Esophagus mucosa (tissue), 1 donor: Measurements from ENCODE around the gene ZFAND3. TPM values are rescaled to one million over a fixed set of nuclear protein-coding genes. Genes with fewer than 3 reads are reported as not detected.
A peak's percentile ranks its signal among the peaks of the same experiment; 100 is the strongest.

ENCODE experiments used
- ATAC-seq: fragments of 200-7000 bp; cut with Tn5 transposase; one replicate; pipeline ENCODE4 v1.9.1; 2020
- total RNA-seq: library from RNA; stranded (reverse); gene quantifications from one replicate; pipeline ENCODE4 v1.2.4, GENCODE V29; 2023
- donor health status: DM: yes; HTN: yes; CAD: no.

The ZFAND3 gene
- total RNA-seq, 1 donor from 2014 or later, result 42.6 TPM

- ATAC-seq, result no peak
These were observed 235.1 kb downstream of the ZFAND3 start for GRCh38 chr6:38054527-38055202.

- ATAC-seq, result no peak
These were observed 235.7 kb downstream of the ZFAND3 start for GRCh38 chr6:38055203-38055589.

- ATAC-seq, result no peak
These were observed 236.8 kb downstream of the ZFAND3 start for GRCh38 chr6:38056361-38056760.

GRCh38 chr6:38057994-38058393 is 238.5 kb downstream of the ZFAND3 start:
- ATAC-seq, result peak; percentile 98

DNA sequence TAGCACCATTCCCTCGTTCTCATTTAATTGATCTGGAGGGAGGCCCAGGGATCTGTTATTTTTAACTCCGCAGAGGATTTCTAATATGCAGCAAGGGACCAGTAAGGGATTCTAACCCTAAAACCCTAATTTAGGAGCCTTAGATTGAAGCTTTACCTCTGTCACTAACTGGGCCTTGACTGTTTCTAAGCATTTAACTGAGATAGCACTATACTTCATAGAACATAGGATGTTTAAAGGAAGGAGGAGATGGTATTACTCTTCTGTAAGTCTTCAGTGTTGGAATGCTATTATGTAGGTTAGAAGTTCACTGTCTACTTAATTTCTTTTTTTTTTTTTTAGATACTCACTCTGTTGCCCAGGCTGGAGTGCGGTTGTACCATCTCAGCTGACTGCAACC is 242.5 kb downstream of the ZFAND3 start:
- no peak for ATAC-seq

- ATAC-seq, result no peak
These were observed 244.4 kb downstream of the ZFAND3 start for GRCh38 chr6:38063973-38064372.

GRCh38 chr6:38064431-38064830 is 244.9 kb downstream of the ZFAND3 start:
- ATAC-seq, result no peak

DNA sequence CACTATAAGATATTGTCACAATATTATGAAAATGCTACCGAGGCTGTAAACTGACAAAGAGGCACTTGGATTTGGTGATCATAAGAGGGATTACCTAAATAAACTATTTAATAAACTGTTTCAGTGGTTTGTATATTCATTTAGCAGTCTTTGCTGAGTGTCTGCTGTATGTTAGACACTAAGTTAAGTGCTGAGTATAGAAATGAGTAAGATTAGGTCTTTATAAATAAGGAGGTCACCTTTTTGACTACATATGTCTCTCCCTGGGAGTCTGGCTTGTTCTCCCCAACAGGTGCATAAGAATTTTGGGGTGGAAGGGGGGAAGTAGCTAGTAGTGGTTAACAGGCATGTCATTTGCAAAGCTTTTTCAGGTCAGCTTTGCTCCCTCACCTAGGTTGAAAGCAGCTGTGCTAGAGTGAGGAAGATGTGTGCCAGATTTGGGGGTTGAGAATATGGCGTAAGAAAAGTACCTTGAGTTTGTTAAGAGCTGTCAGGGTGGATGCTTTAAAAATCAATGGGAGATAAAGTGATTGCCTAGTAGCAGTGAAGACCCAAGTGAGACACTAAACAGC is 246.3 kb downstream of the ZFAND3 start:
- ATAC-seq, result no peak

GRCh38 chr6:38067263-38067980 is 247.9 kb downstream of the ZFAND3 start:
- ATAC-seq, result no peak

DNA sequence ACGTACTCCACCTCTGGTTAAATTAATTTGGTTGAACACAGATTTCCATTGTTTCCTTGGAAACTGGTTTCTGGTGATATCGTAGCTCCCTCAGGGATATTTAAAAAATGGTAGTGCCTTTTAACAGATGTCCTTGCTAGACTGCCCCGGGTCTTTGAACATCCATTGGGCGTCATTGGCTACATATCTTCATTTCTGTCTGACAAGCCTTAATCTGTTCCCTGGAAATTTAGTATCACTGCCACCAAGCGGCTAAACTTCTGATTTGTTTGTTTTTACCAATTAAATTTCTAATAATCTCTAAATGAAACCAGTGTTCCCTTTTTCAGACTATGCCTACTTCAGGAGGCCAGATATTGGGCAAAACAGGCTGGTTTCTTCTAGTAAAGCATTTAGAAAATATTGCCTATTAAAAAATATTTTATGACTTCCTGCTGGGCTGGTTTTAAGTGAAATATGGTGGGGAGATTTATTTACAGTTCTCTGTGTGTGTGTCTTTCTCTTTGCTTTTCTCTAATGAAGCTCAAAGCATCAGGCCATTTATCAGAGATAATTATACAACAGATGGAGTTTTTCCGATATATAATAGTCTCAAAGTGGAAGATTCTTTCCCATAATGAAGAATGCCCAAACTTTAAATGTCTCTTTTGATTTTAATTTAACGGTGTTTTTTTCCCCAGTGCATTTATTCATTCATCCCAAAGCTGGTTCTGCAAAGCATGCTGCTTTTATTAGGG is 249.5 kb downstream of the ZFAND3 start:
- no peak for ATAC-seq

DNA sequence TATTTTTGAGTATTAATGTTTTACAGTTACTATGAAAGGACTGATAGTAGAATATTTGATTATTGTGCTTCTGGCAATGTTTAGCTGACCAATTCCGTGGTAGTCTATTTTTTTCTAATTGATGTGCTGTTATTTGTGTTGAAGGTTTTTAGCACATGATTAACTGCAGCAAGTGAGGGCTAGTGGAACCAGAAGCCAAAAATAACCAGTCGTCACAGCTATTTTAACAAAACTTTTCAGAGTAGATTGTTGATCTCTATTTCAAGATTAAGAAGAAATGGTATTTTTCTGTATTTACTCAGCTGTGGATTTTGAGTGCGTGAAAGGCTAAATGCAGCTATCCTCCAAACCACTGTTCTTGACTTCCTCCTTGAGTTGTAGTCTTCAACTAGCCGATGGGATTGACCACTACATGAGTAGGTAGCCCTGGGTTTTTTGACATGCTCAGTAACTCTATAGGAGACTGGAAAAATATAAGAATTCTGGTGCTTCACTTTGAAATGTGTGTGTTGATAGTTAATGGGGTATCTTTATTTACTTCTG is 258.0 kb downstream of the ZFAND3 start:
- ATAC-seq, result no peak

GRCh38 chr6:38078671-38079070 is 259.1 kb downstream of the ZFAND3 start:
- peak; percentile 14 for ATAC-seq

GRCh38 chr6:38079107-38079506 is 259.6 kb downstream of the ZFAND3 start:
- ATAC-seq, result peak; percentile 68

GRCh38 chr6:38079537-38079936 is 260.0 kb downstream of the ZFAND3 start:
- ATAC-seq, result no peak

DNA sequence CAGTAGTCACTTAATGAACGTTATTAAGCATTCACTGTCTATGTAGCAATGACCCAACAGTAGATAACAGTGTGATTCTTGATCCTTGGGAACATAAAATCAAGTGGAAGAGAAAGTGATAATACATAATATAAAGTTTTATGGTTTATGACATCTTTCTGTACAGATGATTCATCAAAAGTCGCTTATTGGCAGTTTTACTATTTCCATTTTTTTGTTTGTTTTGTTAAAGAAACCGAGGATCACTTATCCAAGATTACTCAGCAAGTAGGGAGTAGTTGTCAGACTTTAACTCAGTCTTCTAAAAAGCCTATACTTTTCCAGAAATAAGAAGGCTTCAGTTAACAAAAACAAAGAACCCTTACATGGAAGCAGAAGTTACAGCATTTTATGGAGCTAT is 260.8 kb downstream of the ZFAND3 start:
- ATAC-seq, result no peak

GRCh38 chr6:38080889-38081288 is 261.4 kb downstream of the ZFAND3 start:
- ATAC-seq, result peak; percentile 61

GRCh38 chr6:38085031-38085430 is 265.5 kb downstream of the ZFAND3 start:
- ATAC-seq, result no peak

- ATAC-seq, result no peak
These were observed 266.8 kb downstream of the ZFAND3 start for GRCh38 chr6:38086346-38086745.

- ATAC-seq, result no peak
These were observed 268.5 kb downstream of the ZFAND3 start for GRCh38 chr6:38088010-38088409.

- no peak for ATAC-seq
These were observed 269.3 kb downstream of the ZFAND3 start for GRCh38 chr6:38088829-38089228.

DNA sequence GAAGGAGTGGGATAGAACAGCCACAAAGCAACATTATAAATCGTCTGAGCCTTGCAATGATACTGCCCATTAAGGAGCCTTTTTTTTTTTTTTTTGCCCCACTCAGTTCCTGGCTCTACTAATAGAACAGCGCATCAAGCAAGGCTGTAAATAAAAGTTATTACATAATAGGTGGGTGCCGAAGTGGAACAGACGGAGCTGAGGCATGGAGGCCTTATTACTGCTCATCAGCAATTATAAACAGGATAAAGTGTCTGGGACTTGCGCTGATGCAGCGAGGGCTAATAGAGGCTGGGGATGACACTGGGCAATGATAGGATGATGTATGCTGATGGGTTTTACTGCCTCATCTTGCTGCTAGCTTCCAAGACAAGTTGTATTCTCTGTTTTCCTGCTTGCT is 272.1 kb downstream of the ZFAND3 start:
- no peak for ATAC-seq

DNA sequence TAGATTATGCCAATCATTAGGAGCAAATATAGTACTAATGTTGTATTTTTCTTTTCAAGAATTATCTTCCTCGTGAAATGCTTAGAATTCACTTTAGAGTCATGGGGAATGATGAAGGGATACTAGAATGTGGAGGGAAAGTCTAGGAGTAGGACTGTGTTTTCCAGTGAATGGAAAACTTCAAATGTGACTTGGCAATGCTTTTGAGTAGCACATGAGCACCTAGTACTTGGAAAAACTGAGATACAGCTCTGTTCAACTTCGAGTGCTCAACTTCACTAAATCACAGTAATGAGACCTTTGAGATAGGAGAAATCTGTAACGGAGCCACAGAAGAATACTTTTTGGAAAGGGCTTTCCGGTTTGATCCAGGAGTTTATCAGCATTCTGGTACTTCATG is 272.9 kb downstream of the ZFAND3 start:
- no peak for ATAC-seq

DNA sequence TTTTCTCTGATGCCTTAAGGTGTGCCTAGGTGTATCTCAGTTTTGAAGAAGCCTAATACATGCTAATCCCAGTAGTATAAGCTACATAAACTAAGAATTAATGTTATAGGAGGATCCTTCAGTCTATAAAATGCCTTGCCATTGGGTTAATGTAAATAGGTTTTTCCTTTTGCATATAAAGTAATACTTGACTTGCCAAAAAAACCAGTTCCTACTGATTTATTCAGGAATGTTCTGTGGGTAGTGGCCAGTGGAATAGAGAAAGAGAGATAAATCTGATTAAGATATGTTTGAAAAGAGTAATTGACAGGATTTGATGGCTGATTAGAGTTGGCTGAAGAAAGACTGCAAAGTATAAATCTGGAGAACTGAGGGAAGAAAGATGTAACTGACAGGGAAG is 273.4 kb downstream of the ZFAND3 start:
- no peak for ATAC-seq
